Endometrial microvascular endothelial cells (primary cell): ENCODE results near the gene ACSF2. TPM values are rescaled to one million over a fixed set of nuclear protein-coding genes. Genes with fewer than 3 reads are reported as not detected.
"Not testable (repeated sequence)": the region's sequence is repeated elsewhere in the genome, so short reads cannot be mapped to it uniquely, and the experiment has no call there.

Source experiments
- in situ Hi-C: cut with HindIII; loops from 2 replicates; pipeline ENCODE4 v1.10.0; 2017; ENCODE audit warnings: low sequenced_read_pairs, low pct_unique_long_range_greater_than_20kb; ENCODE audit errors: inconsistent ontology term
- total RNA-seq: library from RNA; depleted of rRNA; stranded (reverse); fragments of >200 nt; gene quantifications from one replicate; pipeline ENCODE4 v1.2.3, GENCODE V29; 2015; ENCODE audit errors: inconsistent ontology term

Gene ACSF2
- total RNA-seq, 1 donor from 2014 or later = 25.8 TPM

GRCh38 chr17:50399591-50399990, 26.4 kb upstream of the ACSF2 start:
- in situ Hi-C loops = not testable (repeated sequence)

- in situ Hi-C loops = not testable (repeated sequence)
Observed at GRCh38 chr17:50405351-50405750, 20.7 kb upstream of the ACSF2 start.

- in situ Hi-C loops = no loop called here
Observed at GRCh38 chr17:50406578-50406977, 19.4 kb upstream of the ACSF2 start.

DNA sequence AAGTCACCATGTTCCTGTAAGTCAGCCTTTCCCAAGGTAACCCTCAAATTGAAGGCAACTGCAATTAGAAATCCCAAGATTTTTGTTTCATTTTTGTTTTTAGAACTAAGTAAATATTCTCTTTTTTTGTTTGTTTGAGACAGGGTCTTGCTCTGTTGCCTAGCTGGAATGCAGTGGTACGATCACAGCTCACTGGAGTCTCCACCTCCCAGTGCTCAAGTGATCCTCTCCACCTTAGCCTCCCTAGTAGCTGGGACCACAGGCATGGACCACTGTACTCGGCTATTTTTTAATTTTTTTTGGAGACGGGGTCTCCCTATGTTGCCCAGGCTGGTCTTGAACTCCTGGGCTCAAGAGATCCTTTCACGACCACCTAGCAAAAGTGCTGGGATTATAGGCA, 18.1 kb upstream of the ACSF2 start:
- in situ Hi-C loops = no loop called here

DNA sequence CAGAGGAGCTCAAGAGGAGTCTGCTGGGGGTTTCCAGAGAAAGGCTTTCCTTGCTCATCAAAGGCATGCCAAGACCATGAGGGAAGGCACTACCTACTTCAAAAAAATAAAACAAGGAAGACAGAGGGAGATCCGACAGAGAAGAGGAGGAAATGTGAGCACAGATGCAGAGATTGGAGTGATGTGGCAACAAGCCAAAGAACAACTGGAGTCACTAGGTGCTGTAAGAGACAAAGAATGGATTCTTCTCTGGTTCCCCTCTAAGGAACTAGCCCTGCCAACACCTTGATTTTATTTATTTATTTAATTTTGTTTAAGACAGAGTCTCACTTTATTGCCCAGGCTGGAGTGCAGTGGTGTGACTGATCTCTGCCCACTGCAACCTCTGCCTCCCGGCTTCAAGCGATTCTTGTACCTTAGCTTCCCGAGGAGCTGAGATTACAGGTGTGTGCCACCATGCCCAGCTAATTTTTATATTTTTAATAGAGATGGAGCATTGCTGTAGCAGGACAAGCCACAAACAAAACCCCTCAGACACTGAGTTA, 13.8 kb upstream of the ACSF2 start:
- in situ Hi-C loops = no loop called here

- in situ Hi-C loops = no loop called here
Observed at GRCh38 chr17:50414808-50415207, 11.2 kb upstream of the ACSF2 start.

- in situ Hi-C loops = not testable (repeated sequence)
Observed at GRCh38 chr17:50419577-50419976, 6.4 kb upstream of the ACSF2 start.

- in situ Hi-C loops = no loop called here
Observed at GRCh38 chr17:50420419-50421112, 5.5 kb upstream of the ACSF2 start.

DNA sequence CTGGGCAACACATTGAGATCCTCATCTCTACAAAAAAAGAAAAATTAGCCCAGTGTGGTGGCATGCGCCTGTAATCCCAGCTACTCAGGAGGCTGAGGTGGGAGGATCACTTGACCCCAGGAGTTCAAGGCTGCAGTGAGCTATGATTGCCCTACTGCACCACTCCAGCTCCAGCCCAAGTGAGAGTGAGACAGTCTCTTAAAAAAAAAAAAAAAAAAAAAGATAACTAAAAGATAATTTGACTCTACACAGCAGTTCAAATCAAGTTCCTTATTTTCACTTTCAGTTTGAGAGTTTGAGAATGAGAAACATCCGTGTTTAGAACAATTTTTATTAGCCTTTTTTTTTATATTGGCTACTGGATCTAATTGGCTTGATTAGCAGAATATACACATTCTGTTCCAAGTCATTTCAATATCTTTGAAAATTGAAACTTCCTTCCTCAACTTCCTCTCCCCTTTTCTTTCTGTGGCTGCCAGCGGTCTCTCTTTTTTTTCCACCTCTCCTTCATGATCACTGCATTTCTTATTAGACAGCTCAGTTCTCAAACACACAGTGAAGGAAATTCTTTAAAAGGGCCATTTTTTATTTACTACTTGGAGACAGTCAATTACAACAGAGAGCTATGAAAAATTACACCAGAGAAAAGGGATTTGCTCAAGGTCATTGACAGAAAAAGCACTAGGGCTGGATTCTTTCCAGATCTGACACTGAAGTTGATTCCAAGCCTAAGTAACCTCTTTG, 4.5 kb upstream of the ACSF2 start:
- in situ Hi-C loops = no loop called here

GRCh38 chr17:50422738-50423137, 3.3 kb upstream of the ACSF2 start:
- in situ Hi-C loops = no loop called here

DNA sequence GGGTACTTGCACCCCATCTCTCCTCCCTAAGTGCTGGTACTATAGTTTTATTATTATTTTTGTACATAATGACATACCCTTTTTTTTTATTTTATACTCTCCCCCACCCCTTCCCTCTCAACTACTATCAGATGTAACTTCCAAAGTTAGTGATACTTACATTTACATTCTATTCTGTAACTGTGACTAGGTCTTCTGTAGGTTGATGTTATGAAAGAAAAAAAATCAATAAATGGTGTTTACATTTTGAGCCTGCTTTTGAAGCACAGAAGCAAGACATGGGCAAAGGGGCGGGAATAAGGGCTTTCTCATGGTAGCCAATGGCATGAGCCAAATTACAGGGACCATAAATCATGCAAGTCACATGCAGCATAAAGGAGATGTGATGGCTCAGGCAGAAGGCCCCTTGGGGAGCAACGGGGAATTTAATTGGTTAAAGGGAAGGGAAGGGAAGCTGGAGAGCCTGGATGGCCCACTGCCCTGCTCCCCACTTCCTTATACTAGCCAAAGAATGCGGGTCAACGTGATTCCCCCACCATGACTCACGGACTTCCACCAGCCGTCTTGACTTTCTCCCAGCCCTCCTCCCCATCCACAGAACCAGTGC, 2.4 kb upstream of the ACSF2 start:
- in situ Hi-C loops = no loop called here

DNA sequence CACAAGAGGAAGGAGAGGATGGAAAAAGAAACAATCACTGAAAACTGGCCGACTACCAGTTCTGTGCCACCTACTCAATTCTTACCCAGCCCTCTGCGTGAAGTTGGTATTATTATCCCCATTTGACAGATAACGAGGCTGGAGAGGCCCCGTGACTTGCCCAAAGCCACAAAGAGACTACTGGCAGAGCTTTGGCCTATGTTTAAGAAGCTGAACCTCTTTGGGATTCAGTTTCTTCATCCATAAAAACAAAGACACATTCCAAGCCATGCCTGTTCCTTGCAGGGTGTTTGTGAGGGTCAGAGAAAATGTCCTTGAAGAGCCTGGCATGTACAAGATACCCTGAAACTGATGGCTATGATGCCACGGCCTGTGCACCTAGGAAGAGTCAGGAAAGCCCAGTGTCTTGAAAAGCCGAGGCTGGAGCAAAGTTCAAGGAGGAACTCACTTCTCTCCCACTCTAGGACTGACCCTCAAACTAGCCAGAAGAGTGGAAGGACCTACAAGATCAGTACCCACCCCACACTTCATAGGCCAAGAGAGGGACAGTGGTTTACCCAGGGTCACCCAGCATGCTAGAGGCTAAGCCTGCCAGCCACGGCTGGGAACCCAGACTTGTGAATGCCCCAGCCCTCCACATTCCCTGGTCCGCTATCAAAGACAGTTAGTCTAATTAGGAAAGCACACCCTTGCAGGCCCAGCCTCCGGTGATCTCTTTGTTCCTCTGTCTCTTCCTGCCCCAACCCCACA, 1.6 kb upstream of the ACSF2 start:
- in situ Hi-C loops = no loop called here

DNA sequence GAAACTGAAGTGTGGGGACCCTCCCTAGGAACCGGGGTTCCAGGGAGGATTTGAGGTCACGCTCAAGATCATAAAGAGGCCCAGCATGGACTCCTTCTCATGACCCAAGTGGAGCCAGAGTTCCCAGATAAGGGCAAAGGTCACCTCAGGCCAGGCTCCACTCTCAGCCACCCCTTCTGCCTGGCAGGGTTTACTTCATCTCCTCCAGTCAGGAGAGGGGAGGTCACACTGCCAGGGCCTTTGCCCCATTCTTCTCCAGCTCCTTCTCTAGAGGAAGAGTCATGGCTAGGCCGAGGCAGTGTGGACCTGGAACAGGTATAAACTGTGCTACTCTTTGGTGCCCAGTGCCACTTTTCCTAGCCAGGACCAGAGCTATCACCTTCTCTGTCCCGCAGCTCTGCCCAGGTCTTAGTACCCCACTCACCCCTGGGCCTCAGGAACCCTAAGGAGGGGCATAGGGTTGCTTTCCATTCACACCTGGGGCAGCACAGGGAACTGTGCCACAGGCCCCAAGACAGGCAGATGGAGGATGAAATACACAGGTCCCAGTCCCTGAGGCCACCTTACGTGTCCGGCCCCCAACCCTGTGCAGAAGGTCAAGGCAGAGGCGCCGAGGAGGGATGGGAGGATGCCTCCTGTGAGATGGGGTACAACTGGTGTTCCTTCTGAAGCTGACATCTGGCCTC, 879 bp upstream of the ACSF2 start:
- in situ Hi-C loops = no loop called here

DNA sequence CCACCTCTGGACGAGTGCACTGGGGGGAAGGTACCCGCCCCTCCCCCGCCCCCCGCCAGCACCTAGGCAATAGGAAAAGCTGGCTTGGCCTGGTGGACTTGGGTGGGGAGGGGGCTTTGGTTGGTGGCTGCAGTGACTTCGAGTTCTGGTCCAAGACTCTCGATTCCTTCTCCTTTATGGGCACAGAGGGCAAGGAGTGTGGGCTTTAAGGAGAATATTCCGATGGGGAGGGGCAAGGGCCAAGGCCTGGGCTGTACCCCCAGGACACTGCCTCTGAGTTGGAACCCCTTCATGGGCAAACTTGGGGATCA, 409 bp downstream of the ACSF2 start:
- in situ Hi-C loops = no loop called here

DNA sequence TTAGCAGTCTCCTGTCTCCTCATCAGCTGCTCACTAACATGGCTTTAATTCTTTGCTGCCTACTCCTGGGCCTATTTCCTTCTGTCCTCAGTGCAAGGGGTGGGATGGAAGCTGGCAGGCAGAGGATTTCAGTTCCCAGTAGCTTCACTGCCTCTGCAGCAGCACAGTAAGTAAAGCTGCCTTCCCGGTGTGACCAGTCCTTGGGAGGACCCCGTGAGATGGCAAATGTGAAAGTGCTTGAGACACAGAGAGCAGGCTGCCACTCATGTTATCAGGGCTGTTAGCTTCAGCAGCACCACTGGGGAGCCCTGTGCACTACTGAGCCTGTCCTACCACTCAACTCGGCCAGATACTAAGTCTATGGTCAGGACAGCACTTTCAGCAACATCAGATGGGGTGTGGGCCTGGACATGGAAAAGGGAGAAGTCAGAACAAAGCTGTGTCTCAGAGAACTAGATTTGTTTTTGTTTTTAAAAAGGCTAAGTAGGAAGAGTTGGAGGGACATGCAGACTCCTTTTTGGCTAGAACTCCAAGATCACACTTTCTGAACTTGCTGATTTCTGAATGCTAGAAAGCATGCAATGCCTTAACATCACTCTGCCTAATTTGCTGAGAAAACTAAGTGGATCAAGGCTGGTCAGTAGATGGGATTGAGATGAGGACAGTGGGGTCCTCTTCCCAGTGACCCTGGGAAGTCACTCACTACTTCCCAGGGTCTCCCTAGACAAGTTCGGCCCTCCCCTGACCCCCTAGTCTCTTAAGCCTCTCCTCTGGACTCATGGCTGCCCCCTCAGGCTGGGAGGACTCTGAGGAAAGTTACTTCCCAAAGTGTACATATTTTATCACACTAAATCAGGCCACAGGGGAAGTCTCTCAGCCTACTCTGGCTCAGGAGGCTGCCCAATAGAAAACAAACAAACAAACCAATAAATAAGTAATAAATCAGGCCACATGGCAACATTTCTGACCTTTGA, 1.1 kb downstream of the ACSF2 start:
- in situ Hi-C loops = no loop called here

DNA sequence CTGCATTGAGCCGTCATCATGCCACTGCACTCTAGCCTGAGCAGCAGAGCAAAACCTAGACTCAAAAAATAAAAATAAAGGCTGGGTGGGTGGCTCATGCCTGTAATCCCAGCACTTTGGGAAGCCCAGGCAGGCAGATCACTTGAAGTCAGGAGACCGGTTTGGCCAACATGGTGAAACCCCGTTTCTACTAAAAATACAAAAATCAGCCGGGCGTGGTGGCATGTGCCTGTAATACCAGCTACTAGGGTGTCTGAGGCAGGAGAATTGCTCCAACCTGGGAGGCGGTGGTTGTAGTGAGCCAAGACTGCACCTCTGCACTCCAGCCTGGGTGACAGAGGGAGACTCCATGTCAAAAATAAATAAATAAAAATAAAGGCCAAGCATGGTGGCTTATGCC, 2.1 kb downstream of the ACSF2 start:
- in situ Hi-C loops = not testable (repeated sequence)

DNA sequence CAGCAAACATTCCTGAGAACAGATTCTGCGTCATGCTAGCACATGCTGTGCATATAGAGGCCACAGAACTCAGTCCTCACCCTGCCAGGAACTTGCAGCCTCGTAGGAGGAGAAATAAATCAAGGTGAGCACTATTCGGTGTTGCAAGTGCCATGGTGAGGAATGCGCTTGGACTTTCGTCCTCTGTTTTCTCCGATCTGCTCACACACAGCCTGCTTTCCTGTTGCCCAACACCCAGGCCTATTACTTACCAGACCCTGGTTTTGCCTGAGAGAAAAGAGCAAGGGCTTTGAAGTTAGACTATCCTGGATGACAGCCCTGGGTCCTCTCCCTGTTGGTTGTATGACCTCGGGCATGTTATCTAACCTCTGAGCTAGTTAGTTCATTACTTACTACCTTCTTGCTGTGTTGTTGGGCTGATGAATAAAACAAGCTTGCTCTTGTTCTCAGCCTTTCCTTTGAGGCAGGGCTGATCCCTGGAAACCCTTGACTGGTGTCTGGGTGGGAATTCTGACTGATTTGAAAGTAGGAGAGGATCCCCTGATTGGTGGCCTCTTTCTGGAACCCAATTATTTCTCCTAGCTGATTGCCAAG, 2.9 kb downstream of the ACSF2 start:
- in situ Hi-C loops = no loop called here
